ENCODE results near the gene BNC2. TPM values are rescaled to one million over a fixed set of nuclear protein-coding genes. Genes with fewer than 3 reads are reported as not detected.

BNC2 gene
- total and polyA plus RNA-seq, 2 of the 13 experiments (the other 11 are each of a cell fraction or from before 2014, with no cell fraction given), result not detected

GRCh38 chr9:16501141-16501540, 369.3 kb downstream of the BNC2 start:
- Histone ChIP-seq H3K27me3 (ENCODE audit: control insufficient read depth in 1 of 2, insufficient read depth in 2 of 2, low read length in 2 of 2) (no peaks in the 10 kb centered on the region; a peak in 1 of 5 replicates), H3K79me2 (ENCODE audit: insufficient read depth, low read length) (no peaks in the 10 kb centered on the region), H3K27ac (ENCODE audit: extremely low read length, insufficient read depth, low read length) (no peak overlapping the region), H3K9me3 (ENCODE audit: low read length) (no peaks in the 10 kb centered on the region), H2AFZ (ENCODE audit: low read length) (no peak overlapping the region), H3K4me3 (replicated peaks in 1 of 3; ENCODE audit: insufficient read depth in 1 of 3, low read depth in 2 of 3, low read length in 3 of 3) (no peak overlapping the region), H4K20me1 (ENCODE audit: insufficient read depth, low read length) (no peaks in the 10 kb centered on the region), H3K4me2 (ENCODE audit: low read depth, low read length) (no peak overlapping the region), H3K4me1 (ENCODE audit: insufficient read depth, low read length) (no peaks in the 10 kb centered on the region), H3K9ac (ENCODE audit: insufficient read depth, low read depth, low read length) (no peak overlapping the region), H3K36me3 (replicated peaks in 1 of 2; ENCODE audit: control insufficient read depth in 1 of 2, insufficient read depth in 2 of 2, low read length in 2 of 2) (no peaks in the 10 kb centered on the region)
- 4% methylated on average over 2 of the region's 2 CpGs for WGBS (ENCODE audit: low lambda C conversion rate)
- TF ChIP-seq ZNF160 (CRISPR knock-in tag; IDR thresholded peaks at IDR 0.05) (no peak), CAMTA2 (CRISPR knock-in tag; IDR thresholded peaks at IDR 0.05; ENCODE audit: borderline replicate concordance) (no peak), NCOA5 (CRISPR knock-in tag; IDR thresholded peaks at IDR 0.05) (no peak), RFX5 (IDR thresholded peaks at IDR 0.05; ENCODE audit: low read depth, low read length) (no peak), MAFF (IDR thresholded peaks at IDR 0.05; ENCODE audit: low read depth, low read length) (0 out of 2 replicates have a peak, but pooled peaks have one; percentile 21), ZFY (CRISPR knock-in tag; IDR thresholded peaks at IDR 0.05) (no peak), MLX (CRISPR knock-in tag; IDR thresholded peaks at IDR 0.05) (no peak), YY1 (IDR thresholded peaks at IDR 0.05; ENCODE audit: insufficient read depth, insufficient replicate concordance, low read depth, low read length) (no peak), ZNF691 (CRISPR knock-in tag; IDR thresholded peaks at IDR 0.05; ENCODE audit: borderline replicate concordance, low read depth) (no peak), MAFK (conservative IDR thresholded peaks at IDR 0.05 in 1 of 2, IDR thresholded peaks at IDR 0.05 in 1 of 2; ENCODE audit: low read length in 2 of 2) (peak in 1 of 2 experiments; percentile 16; a peak in 1 of 4 replicates), ZNF276 (CRISPR knock-in tag; IDR thresholded peaks at IDR 0.05; ENCODE audit: low read depth) (no peak), BRF2 (CRISPR knock-in tag; IDR thresholded peaks at IDR 0.05) (no peak)
- CTCF ChIA-PET (ENCODE audit: low intra/inter-chr PET ratio, low total read pairs), result no interaction called here
- no TSS peak for BruUV-seq (replicated peaks)
- ATAC-seq (no peak), FAIRE-seq (no peak), DNase-seq (ENCODE audit: low spot score) (no peak)
- in situ Hi-C loops (cut with HindIII; ENCODE audit: extremely low pct_ligation_motif_present, low pct_unique_long_range_greater_than_20kb) (no loop called here), intact Hi-C loops (cut with micrococcal nuclease; ENCODE audit: unreplicated experiment) (no loop called here)
- POLR2A ChIA-PET, result no interaction called here
